Mammary epithelial cell (primary cell): Measurements from ENCODE around the gene ARMS2.

Experiments
- CTCF ChIP-seq, 2 donors: IDR thresholded peaks in 1 of 2; conservative IDR thresholded peaks in 1 of 2; 2 replicates each; pipeline ENCODE4 v1.5.1; 2011 to 2012; ENCODE audit warnings: inconsistent platforms in 2 of 2, low read length in 2 of 2, mild to moderate bottlenecking in 2 of 2, control low read depth in 1 of 2, low read depth in 1 of 2; ENCODE audit not compliant: insufficient read depth in 1 of 2; ENCODE audit errors: extremely low read depth in 1 of 2
- EZH2 ChIP-seq: IDR thresholded peaks from 2 replicates; pipeline ENCODE4 v1.6.1; 2012; ENCODE audit warnings: low read length, inconsistent platforms, borderline replicate concordance

DNA sequence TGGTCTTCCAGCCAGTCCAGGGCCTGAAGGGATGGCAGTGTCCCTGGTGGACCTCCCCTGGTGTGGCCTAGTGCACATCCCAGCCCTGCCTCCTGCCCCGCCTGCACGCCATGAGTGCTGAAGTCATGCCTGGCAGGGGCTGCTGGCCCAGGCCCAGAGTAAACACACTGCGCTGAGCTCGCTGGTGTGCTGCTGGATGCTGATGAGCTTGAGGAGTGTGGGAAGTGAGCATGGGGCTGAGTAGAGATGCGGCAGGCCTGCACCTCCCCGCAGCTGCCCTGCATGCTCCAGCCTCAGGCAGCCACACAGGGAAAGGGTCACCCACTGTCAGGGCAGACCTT is 50.1 kb downstream of the ARMS2 start:
- TF ChIP-seq CTCF (conservative IDR thresholded peaks at IDR 0.05 in 1 of 2, IDR thresholded peaks at IDR 0.05 in 1 of 2; ENCODE audit: extremely low read depth in 1 of 2, insufficient read depth in 1 of 2, low read depth in 1 of 2, low read length in 2 of 2) (no peak), EZH2 (no peak)
